ENCODE results near the gene ITGB3BP.

- TF ChIP-seq, protein P1, sequence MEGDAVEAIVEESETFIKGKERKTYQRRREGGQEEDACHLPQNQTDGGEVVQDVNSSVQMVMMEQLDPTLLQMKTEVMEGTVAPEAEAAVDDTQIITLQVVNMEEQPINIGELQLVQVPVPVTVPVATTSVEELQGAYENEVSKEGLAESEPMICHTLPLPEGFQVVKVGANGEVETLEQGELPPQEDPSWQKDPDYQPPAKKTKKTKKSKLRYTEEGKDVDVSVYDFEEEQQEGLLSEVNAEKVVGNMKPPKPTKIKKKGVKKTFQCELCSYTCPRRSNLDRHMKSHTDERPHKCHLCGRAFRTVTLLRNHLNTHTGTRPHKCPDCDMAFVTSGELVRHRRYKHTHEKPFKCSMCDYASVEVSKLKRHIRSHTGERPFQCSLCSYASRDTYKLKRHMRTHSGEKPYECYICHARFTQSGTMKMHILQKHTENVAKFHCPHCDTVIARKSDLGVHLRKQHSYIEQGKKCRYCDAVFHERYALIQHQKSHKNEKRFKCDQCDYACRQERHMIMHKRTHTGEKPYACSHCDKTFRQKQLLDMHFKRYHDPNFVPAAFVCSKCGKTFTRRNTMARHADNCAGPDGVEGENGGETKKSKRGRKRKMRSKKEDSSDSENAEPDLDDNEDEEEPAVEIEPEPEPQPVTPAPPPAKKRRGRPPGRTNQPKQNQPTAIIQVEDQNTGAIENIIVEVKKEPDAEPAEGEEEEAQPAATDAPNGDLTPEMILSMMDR (IDR thresholded peaks at IDR 0.05) = no peak
- TF ChIP-seq RFX5 (IDR thresholded peaks at IDR 0.05) = no peak
- TF ChIP-seq SMC3 (IDR thresholded peaks at IDR 0.05) = no peak
- TF ChIP-seq NR3C1 (IDR thresholded peaks at IDR 0.05) = no peak
These were observed 24.7 kb upstream of the ITGB3BP start for GRCh38 chr1:63547621-63548294.
